C4-2B (cell line): Measurements from ENCODE around the gene COL6A1.

Source experiments
- H3K27ac ChIP-seq: fragments of 450-650 bp; 2 replicates; pipeline ENCODE4 v1.5.1; 2017
- ZFX ChIP-seq: fragments of 450-650 bp; IDR thresholded peaks from 2 replicates; pipeline ENCODE4 v1.6.1; 2017
- TF ChIP-seq, protein P1 (sequence below): fragments of 450-650 bp; conservative IDR thresholded peaks from 2 replicates; pipeline ENCODE4 v1.5.1; 2017; ENCODE audit warnings: mild to moderate bottlenecking

The COL6A1 gene

GRCh38 chr21:46051379-46051770 is 69.8 kb downstream of the COL6A1 start:
- no peak overlapping the region for H3K27ac ChIP-seq

GRCh38 chr21:46051821-46052675 is 70.5 kb downstream of the COL6A1 start:
- no peak overlapping the region for H3K27ac ChIP-seq
- TF ChIP-seq, protein P1, sequence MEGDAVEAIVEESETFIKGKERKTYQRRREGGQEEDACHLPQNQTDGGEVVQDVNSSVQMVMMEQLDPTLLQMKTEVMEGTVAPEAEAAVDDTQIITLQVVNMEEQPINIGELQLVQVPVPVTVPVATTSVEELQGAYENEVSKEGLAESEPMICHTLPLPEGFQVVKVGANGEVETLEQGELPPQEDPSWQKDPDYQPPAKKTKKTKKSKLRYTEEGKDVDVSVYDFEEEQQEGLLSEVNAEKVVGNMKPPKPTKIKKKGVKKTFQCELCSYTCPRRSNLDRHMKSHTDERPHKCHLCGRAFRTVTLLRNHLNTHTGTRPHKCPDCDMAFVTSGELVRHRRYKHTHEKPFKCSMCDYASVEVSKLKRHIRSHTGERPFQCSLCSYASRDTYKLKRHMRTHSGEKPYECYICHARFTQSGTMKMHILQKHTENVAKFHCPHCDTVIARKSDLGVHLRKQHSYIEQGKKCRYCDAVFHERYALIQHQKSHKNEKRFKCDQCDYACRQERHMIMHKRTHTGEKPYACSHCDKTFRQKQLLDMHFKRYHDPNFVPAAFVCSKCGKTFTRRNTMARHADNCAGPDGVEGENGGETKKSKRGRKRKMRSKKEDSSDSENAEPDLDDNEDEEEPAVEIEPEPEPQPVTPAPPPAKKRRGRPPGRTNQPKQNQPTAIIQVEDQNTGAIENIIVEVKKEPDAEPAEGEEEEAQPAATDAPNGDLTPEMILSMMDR = no peak
- TF ChIP-seq ZFX = no peak

More at GRCh38 chr21:46051379-46051770, 69.8 kb downstream of the COL6A1 start:
- TF ChIP-seq ZFX = no peak
- TF ChIP-seq, protein P1 = no peak

- H3K27ac ChIP-seq = no peak overlapping the region
- no peak for TF ChIP-seq ZFX
- TF ChIP-seq, protein P1 = no peak
Measured at GRCh38 chr21:46052703-46053651, 71.4 kb downstream of the COL6A1 start.

GRCh38 chr21:46054031-46054430 is 72.5 kb downstream of the COL6A1 start:
- TF ChIP-seq ZFX = no peak
- TF ChIP-seq, protein P1 = no peak
- H3K27ac ChIP-seq = no peak overlapping the region

- TF ChIP-seq, protein P1 = no peak
- TF ChIP-seq ZFX = no peak
- H3K27ac ChIP-seq = no peak overlapping the region
Measured at GRCh38 chr21:46054451-46054881, 72.9 kb downstream of the COL6A1 start.
